H1 (cell line): ENCODE data around the gene EIF4E2. TPM values are rescaled to one million over a fixed set of nuclear protein-coding genes. Genes with fewer than 3 reads are reported as not detected.

Experiments
- CTCF ChIA-PET: fragments of 300-600 bp; sonication (Branson Sonifier 250); formaldehyde crosslinking; loops from one replicate; lab custom pipeline; 2021; ENCODE audit not compliant: partially characterized antibody; lab: Charles Lee
- POLR2A ChIA-PET: fragments of 300-600 bp; sonication (Branson Sonifier 250); formaldehyde crosslinking; loops from one replicate; lab custom pipeline; 2021; ENCODE audit warnings: inconsistent platforms; ENCODE audit not compliant: partially characterized antibody; lab: Charles Lee
- DNase-seq, 2 experiments: peaks; one replicate each; pipeline versions ENCODE4 v3.0.0 to v3.0.0-alpha.2; 2010 to 2022; ENCODE audit warnings: low spot score in 2 of 2, low read depth in 1 of 2, mixed read lengths in 1 of 2
- FAIRE-seq: peaks from 2 replicates; lab custom pipeline; 2011; peaks lifted over from hg19 to GRCh38; lab: Jason Lieb, UNC
- H2AFZ ChIP-seq: 2 replicates; pipeline ENCODE4 v1.8.1; 2012; ENCODE audit warnings: low read length, inconsistent platforms
- H2AK5ac ChIP-seq: 2 replicates; pipeline ENCODE4 v1.6.1; 2013; ENCODE audit warnings: low read depth, low read length
- H2BK120ac ChIP-seq: replicated peaks from 2 replicates; pipeline ENCODE3; 2013; ENCODE audit warnings: low read depth, low read length, inconsistent platforms
- H2BK12ac ChIP-seq: 2 replicates; pipeline ENCODE4 v1.6.1; 2013; ENCODE audit warnings: low read depth, low read length
- H2BK15ac ChIP-seq: 2 replicates; pipeline ENCODE4 v1.6.1; 2013; ENCODE audit warnings: low read length
- H2BK20ac ChIP-seq: 2 replicates; pipeline ENCODE4 v1.6.1; 2013; ENCODE audit warnings: low read length
- H2BK5ac ChIP-seq: 2 replicates; pipeline ENCODE4 v1.6.1; 2013; ENCODE audit warnings: low read depth, low read length
- H3K14ac ChIP-seq: 2 replicates; pipeline ENCODE4 v1.6.1; 2013; ENCODE audit warnings: inconsistent platforms; ENCODE audit not compliant: insufficient read length
- H3K18ac ChIP-seq: 2 replicates; pipeline ENCODE4 v1.6.1; 2013; ENCODE audit warnings: low read length; ENCODE audit errors: extremely low read depth
- H3K23ac ChIP-seq: 2 replicates; pipeline ENCODE4 v1.6.1; 2013; ENCODE audit warnings: inconsistent platforms; ENCODE audit not compliant: insufficient read length
- H3K23me2 ChIP-seq: 2 replicates; pipeline ENCODE4 v1.6.1; 2013; ENCODE audit warnings: low read depth, low read length
- H3K27ac ChIP-seq: 2 replicates; pipeline ENCODE4 v1.6.1; 2011; ENCODE audit warnings: low read depth, low read length, inconsistent platforms
- H3K27me3 ChIP-seq, 4 experiments: replicated peaks in 1 of 4; 1 replicate in 1 of 4; 2 replicates in 3 of 4; pipeline versions ENCODE4 v1.6.1 to v1.8.1; 2011 to 2013; ENCODE audit warnings: low read length in 3 of 4, mild to moderate bottlenecking in 3 of 4, inconsistent platforms in 2 of 4, mixed read lengths in 2 of 4, moderate library complexity in 1 of 4; ENCODE audit not compliant: control insufficient read depth in 3 of 4, insufficient read depth in 3 of 4; ENCODE audit errors: extremely low read depth in 1 of 4
- H3K36me3 ChIP-seq, 4 experiments: 2 replicates each; pipeline versions ENCODE4 v1.6.1 to v1.8.1; 2011 to 2013; ENCODE audit warnings: mild to moderate bottlenecking in 4 of 4, low read length in 3 of 4, moderate library complexity in 2 of 4, control low read depth in 1 of 4, inconsistent platforms in 1 of 4; ENCODE audit not compliant: insufficient read depth in 4 of 4, control insufficient read depth in 2 of 4
- H3K4ac ChIP-seq: replicated peaks from 2 replicates; pipeline ENCODE3; 2013; ENCODE audit warnings: low read length, low read depth, mixed read lengths, inconsistent platforms; ENCODE audit not compliant: insufficient read length
- H3K4me1 ChIP-seq, 4 experiments: replicated peaks in 1 of 4; 1 replicate in 1 of 4; 2 replicates in 3 of 4; pipeline versions ENCODE4 v1.6.1 to v1.8.1; 2011 to 2013; ENCODE audit warnings: low read length in 3 of 4, inconsistent platforms in 2 of 4, mixed read lengths in 1 of 4; ENCODE audit not compliant: insufficient read depth in 4 of 4, control insufficient read depth in 3 of 4
- H3K4me2 ChIP-seq, 2 experiments: 2 replicates each; pipeline versions ENCODE4 v1.6.1 to v1.8.1; 2011 to 2013; ENCODE audit warnings: low read depth in 2 of 2, low read length in 2 of 2, control low read depth in 1 of 2, inconsistent platforms in 1 of 2, mild to moderate bottlenecking in 1 of 2; ENCODE audit not compliant: insufficient read depth in 1 of 2
- H3K4me3 ChIP-seq, 4 experiments: fragments of 200-600, 300-600 bp in 1 of 4; sonication (generic), shearing (Covaris generic), sonication (Bioruptor Twin) in 1 of 4; 2 replicates each; pipeline versions ENCODE4 v1.5.1 to v1.8.1; 2011 to 2016; ENCODE audit warnings: low read length in 4 of 4, low read depth in 3 of 4, control low read depth in 2 of 4, inconsistent platforms in 2 of 4, mild to moderate bottlenecking in 2 of 4, mixed read lengths in 1 of 4, moderate library complexity in 1 of 4; ENCODE audit not compliant: insufficient read depth in 2 of 4; ENCODE audit errors: extremely low read depth in 1 of 4
- H3K56ac ChIP-seq: replicated peaks from 2 replicates; pipeline ENCODE3; 2013; ENCODE audit warnings: low read depth, mild to moderate bottlenecking, mixed read lengths, low read length, inconsistent platforms; ENCODE audit not compliant: insufficient read length
- H3K79me1 ChIP-seq: 2 replicates; pipeline ENCODE4 v1.6.1; 2013; ENCODE audit warnings: low read depth, low read length, control low read depth
- H3K79me2 ChIP-seq, 2 experiments: 2 replicates each; pipeline versions ENCODE4 v1.6.1 to v1.8.1; 2012 to 2013; ENCODE audit warnings: low read length in 2 of 2, mild to moderate bottlenecking in 2 of 2, inconsistent platforms in 1 of 2; ENCODE audit not compliant: insufficient read depth in 2 of 2, control insufficient read depth in 1 of 2
- H3K9ac ChIP-seq, 4 experiments: replicated peaks in 1 of 4; 1 replicate in 1 of 4; 2 replicates in 3 of 4; pipeline versions ENCODE4 v1.6.1 to v1.8.1; 2011 to 2013; ENCODE audit warnings: low read depth in 3 of 4, low read length in 3 of 4, control low read depth in 2 of 4, mild to moderate bottlenecking in 2 of 4, moderate library complexity in 2 of 4, inconsistent platforms in 1 of 4; ENCODE audit errors: extremely low read depth in 1 of 4
- H3K9me3 ChIP-seq, 2 experiments: 2 replicates each; pipeline versions ENCODE4 v1.6.1 to v1.8.1; 2012 to 2013; ENCODE audit warnings: mild to moderate bottlenecking in 2 of 2, moderate library complexity in 2 of 2, control low read depth in 1 of 2, inconsistent platforms in 1 of 2, low read depth in 1 of 2, low read length in 1 of 2, mixed read lengths in 1 of 2; ENCODE audit not compliant: insufficient read depth in 2 of 2
- H4K20me1 ChIP-seq, 2 experiments: replicated peaks in 1 of 2; 2 replicates each; pipeline versions ENCODE3 to v1.8.1; 2011 to 2013; ENCODE audit warnings: inconsistent platforms in 2 of 2, low read length in 2 of 2, mild to moderate bottlenecking in 1 of 2; ENCODE audit not compliant: insufficient read depth in 2 of 2, control insufficient read depth in 1 of 2
- H4K5ac ChIP-seq: 2 replicates; pipeline ENCODE4 v1.6.1; 2013; ENCODE audit warnings: low read length, low read depth, mixed read lengths, inconsistent platforms; ENCODE audit not compliant: insufficient read length
- H4K8ac ChIP-seq: 2 replicates; pipeline ENCODE4 v1.8.0; 2013; ENCODE audit warnings: mild to moderate bottlenecking, moderate library complexity, low read length, inconsistent platforms; ENCODE audit not compliant: insufficient read depth; ENCODE audit errors: extremely low read depth
- H4K91ac ChIP-seq: replicated peaks from 2 replicates; pipeline ENCODE3; 2013; ENCODE audit warnings: low read length, mixed read lengths, inconsistent platforms; ENCODE audit not compliant: insufficient read length
- EZH2 ChIP-seq: fragments of 200-600 bp; sonication (generic); IDR thresholded peaks from 2 replicates; pipeline ENCODE4 v1.7.1; 2012; ENCODE audit warnings: low read depth, mild to moderate bottlenecking, moderate library complexity, low read length, inconsistent platforms; ENCODE audit not compliant: severe bottlenecking
- FOSL1 ChIP-seq: IDR thresholded peaks from 2 replicates; pipeline ENCODE4 v1.6.1; 2011; ENCODE audit warnings: mild to moderate bottlenecking, low read depth, low read length, moderate library complexity; ENCODE audit not compliant: insufficient read depth
- NRF1 ChIP-seq: IDR thresholded peaks from 2 replicates; pipeline ENCODE4 v1.6.1; 2011; ENCODE audit warnings: mild to moderate bottlenecking, low read depth, low read length, improper control_type of control experiment
- POLR2A ChIP-seq, 2 experiments: IDR thresholded peaks; 1 replicate in 1 of 2; 2 replicates in 1 of 2; pipeline ENCODE4 v1.6.1; 2011; ENCODE audit warnings: low read depth in 2 of 2, low read length in 2 of 2, mild to moderate bottlenecking in 2 of 2; ENCODE audit errors: control extremely low read depth in 1 of 2
- POLR2AphosphoS5 ChIP-seq: IDR thresholded peaks from 2 replicates; pipeline ENCODE4 v1.6.1; 2011; ENCODE audit warnings: low read depth, low read length
- SP2 ChIP-seq: IDR thresholded peaks from 2 replicates; pipeline ENCODE4 v1.6.1; 2012; ENCODE audit warnings: mild to moderate bottlenecking, low read length, inconsistent platforms
- WGBS, 2 experiments: shearing (Covaris generic) in 1 of 2; methylation state at CpG; one replicate each; pipeline versions ENCODE4 v1.1.6 to v1.1.7; 2013 to 2015; ENCODE audit warnings: low lambda C conversion rate in 2 of 2, mixed read lengths in 2 of 2, inconsistent platforms in 1 of 2, low coverage in 1 of 2, missing lambda C conversion rate in 1 of 2; ENCODE audit not compliant: insufficient replicate concordance in 2 of 2, insufficient coverage in 1 of 2, insufficient read length in 1 of 2; ENCODE audit errors: extremely low coverage in 1 of 2, missing lambda C conversion rate in 1 of 2; 5-methylcytosine and 5-hydroxymethylcytosine counted together
- polyA plus RNA-seq, 7 experiments: library from polyadenylated mRNA; depleted of rRNA in 3 of 7; stranded (reverse) in 5 of 7; unstranded in 2 of 7; fragments of >200 nt in 5 of 7; fragments of 200-250 nt in 2 of 7; gene quantifications; 1 replicate in 5 of 7; 2 replicates in 1 of 7; 4 replicates in 1 of 7; pipeline versions ENCODE4 v1.2.1 to v1.2.3, GENCODE V29; 2011 to 2013; ENCODE audit warnings: missing spikeins in 2 of 7, mixed read lengths in 2 of 7
- total RNA-seq: library from RNA; stranded (reverse); fragmentation: NEBNext Ultra II Directional; extraction: Animal tissue kit (Norgen Biotek cat#: 25700); gene quantifications from 2 replicates; pipeline ENCODE4 v1.2.1, GENCODE V29; 2021
- TF ChIP-seq, protein P1 (sequence below): IDR thresholded peaks from 2 replicates; pipeline ENCODE4 v1.6.1; 2012; ENCODE audit warnings: low read length, inconsistent platforms

The EIF4E2 gene
- total and polyA plus RNA-seq, 2 of the 8 experiments (the other 6 are each of a cell fraction or from before 2014, with no cell fraction given) = 39.4 to 114 TPM

DNA sequence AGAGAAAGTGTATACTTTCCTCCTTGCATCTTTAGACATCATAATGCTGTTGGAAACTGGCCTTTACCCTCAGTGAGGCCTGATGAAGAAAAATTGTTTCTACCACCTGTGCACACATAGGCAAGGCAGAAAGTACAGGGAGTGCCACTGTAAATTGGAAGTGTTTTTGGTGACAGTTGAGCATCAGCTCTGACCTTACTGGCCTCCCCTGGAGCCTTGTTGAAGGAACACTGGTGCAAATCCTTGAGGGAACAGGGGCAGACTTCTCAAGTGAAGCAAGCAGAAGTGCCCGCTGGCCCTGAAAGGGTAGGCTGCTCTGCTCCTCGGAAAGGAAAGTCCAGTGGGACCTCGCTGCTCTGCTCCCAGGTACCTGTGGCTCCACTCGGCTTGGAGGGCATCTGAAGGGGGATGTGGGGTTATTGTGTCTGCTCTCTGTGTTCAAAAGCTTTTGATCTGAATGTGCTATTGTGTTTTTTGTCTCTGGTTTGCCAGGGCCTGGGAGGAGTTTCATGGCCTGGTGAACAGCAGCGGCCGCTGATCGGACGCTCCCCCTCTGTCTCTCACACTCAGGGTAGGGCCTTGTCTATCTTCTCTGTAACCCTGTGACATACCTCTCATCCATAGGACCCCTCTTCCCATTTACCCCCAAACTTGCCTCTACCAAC, 23.4 kb downstream of the EIF4E2 start:
- H3K4me1 ChIP-seq = no peaks in the 10 kb centered on the region
- no peak overlapping the region for H3K27ac ChIP-seq
- H2BK20ac ChIP-seq = no peak overlapping the region
- H3K23ac ChIP-seq = no peak overlapping the region
- H3K56ac ChIP-seq = no peak overlapping the region
- H3K23me2 ChIP-seq = no peaks in the 10 kb centered on the region
- no peaks in the 10 kb centered on the region for H3K79me2 ChIP-seq
- H2BK12ac ChIP-seq = no peak overlapping the region
- H4K20me1 ChIP-seq = peaks cover 0 to 4% of the 10 kb centered on the region in 2 experiments
- H3K36me3 ChIP-seq = peaks cover 6 to 35% (median 23%) of the 10 kb centered on the region in 4 experiments; a peak in 7 of 8 replicates
- H3K9me3 ChIP-seq = no peaks in the 10 kb centered on the region
- H2BK15ac ChIP-seq = no peak overlapping the region
- H3K27me3 ChIP-seq = no peaks in the 10 kb centered on the region
- no peak overlapping the region for H2BK5ac ChIP-seq
- no peak overlapping the region for H4K5ac ChIP-seq
- H3K4me2 ChIP-seq = no peak overlapping the region
- no peak overlapping the region for H3K18ac ChIP-seq
- POLR2A ChIA-PET = no interaction called here
- no peak overlapping the region for H3K4me3 ChIP-seq
- H3K14ac ChIP-seq = no peak overlapping the region
- H3K9ac ChIP-seq = no peak overlapping the region
- no peak for FAIRE-seq
- H3K79me1 ChIP-seq = no peaks in the 10 kb centered on the region; the same call in 1 of the 2 replicates
- whole genome bisulfite sequencing, 2 experiments = 95% methylated on average over 8 of the region's 8 CpGs; no CpG with 5 or more reads in 1 of the 2 experiments
- H4K91ac ChIP-seq = no peak overlapping the region
- CTCF ChIA-PET = interaction anchor here (0.8 kb wide), 1 partner anchor 27 kb away, joined by 3 read pairs; no protein-coding TSS in a partner anchor
- DNase-seq = no peak
- TF ChIP-seq POLR2AphosphoS5 (no peak), POLR2A (IDR thresholded peaks at IDR 0.05; ENCODE audit: control extremely low read depth in 1 of 2, low read depth in 2 of 2, low read length in 2 of 2) (no peak), NRF1 (no peak), SP2 (no peak), FOSL1 (no peak), EZH2 (no peak)
- TF ChIP-seq, protein P1, sequence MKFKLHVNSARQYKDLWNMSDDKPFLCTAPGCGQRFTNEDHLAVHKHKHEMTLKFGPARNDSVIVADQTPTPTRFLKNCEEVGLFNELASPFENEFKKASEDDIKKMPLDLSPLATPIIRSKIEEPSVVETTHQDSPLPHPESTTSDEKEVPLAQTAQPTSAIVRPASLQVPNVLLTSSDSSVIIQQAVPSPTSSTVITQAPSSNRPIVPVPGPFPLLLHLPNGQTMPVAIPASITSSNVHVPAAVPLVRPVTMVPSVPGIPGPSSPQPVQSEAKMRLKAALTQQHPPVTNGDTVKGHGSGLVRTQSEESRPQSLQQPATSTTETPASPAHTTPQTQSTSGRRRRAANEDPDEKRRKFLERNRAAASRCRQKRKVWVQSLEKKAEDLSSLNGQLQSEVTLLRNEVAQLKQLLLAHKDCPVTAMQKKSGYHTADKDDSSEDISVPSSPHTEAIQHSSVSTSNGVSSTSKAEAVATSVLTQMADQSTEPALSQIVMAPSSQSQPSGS = no peak
- no peak overlapping the region; the same call in 1 of the 2 replicates for H4K8ac ChIP-seq
- no peak overlapping the region for H2AK5ac ChIP-seq
- no peak overlapping the region for H2BK120ac ChIP-seq
- no peak overlapping the region for H3K4ac ChIP-seq
- no peak overlapping the region for H2AFZ ChIP-seq
